22Rv1 (cell line): ENCODE measurements around the gene ERF.
"Not testable (repeated sequence)": the region's sequence is repeated elsewhere in the genome, so short reads cannot be mapped to it uniquely, and the experiment has no call there.

Experiments
- H3K27ac ChIP-seq: fragments of 450-650 bp; 2 replicates; pipeline ENCODE4 v1.5.1; 2017
- CTCF ChIP-seq: fragments of 450-650 bp; IDR thresholded peaks from 2 replicates; pipeline ENCODE4 v1.5.1; 2017; ENCODE audit warnings: mild to moderate bottlenecking
- ZFX ChIP-seq: fragments of 450-650 bp; IDR thresholded peaks from 2 replicates; pipeline ENCODE4 v1.6.1; 2017; ENCODE audit warnings: antibody characterized with exemption, borderline replicate concordance

Gene ERF

DNA sequence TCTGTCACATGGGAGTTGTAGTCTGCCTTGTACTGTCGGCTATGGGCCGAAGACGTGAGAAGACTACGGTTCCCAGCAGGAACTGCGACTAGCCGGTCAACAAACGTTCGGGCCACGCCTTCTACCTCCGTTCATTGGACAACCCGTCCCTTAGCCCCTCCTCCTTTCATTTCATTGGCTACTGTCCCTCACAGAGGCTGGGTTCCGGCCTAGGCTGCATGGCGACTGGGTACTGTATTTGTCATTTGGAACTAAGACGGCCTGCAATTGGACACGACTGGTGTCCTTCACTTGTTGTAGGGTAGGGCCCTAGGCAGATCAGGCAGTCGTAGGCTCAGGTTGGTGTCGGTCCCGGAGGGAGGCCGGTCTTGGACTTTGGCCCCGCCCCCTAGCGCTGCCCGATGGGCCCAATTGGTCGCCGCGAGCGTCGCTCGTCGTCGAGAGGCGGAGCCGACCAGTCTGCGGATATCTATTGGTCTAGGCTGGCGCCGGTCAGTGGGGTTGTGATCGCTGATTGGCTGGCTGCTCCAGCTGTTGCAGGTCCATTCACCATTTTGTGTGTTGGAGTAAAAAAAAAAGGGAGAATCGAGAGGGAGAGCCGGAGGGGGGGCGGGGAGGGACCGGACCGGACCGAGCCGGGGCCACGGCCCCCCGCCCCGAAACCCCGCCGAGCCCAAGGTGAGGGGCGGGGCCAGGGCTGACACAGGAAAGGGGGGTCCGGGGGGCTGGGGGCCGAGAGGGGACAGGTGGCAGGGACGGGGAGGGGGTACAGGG lies 14.0 kb upstream of the ERF start, which contains the start of gene CIC:
Gene CIC, plus strand, starts transcription at position 549 of the 774 bp plus-strand sequence. CDS start 2,532 bp downstream, outside the sequence.
- peak within 1 kb of the TSS; percentile 85 for H3K27ac ChIP-seq
- TF ChIP-seq ZFX (no peak), CTCF (no peak)

- peak overlapping the region; percentile 85 for H3K27ac ChIP-seq
- no peak for TF ChIP-seq CTCF
Measured at GRCh38 chr19:42268142-42268703, 13.3 kb upstream of the ERF start.

DNA sequence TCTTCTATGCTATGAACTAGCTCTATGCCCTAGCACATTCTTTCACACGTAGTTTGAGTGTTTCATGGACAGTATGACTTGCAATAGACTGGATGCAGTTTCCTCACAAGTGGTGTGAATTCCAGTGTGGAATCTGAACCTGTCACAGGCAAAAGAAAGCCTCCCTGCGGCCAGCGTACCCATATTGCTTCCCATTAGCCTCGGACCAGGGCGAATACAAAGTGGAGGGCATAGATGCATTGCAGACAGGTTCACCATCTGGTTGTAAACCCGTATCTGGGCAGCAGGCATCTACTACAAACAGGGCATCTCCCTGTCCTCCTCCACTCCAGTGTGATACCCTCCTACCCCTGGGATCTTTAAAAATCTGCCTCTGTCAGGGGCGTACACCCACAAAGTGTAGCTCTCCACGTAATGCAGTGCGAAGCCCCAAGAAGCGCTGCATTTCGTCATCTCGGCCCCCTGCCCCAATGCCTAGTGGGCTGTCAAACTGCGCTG lies 12.8 kb upstream of the ERF start:
- TF ChIP-seq ZFX, result no peak
- no peak for TF ChIP-seq CTCF
- H3K27ac ChIP-seq, result peak overlapping the region; percentile 85

GRCh38 chr19:42266928-42267603 lies 12.1 kb upstream of the ERF start:
- peak overlapping the region; percentile 85 for H3K27ac ChIP-seq

- H3K27ac ChIP-seq, result not testable (repeated sequence)
Measured at GRCh38 chr19:42266105-42266504, 11.2 kb upstream of the ERF start.

DNA sequence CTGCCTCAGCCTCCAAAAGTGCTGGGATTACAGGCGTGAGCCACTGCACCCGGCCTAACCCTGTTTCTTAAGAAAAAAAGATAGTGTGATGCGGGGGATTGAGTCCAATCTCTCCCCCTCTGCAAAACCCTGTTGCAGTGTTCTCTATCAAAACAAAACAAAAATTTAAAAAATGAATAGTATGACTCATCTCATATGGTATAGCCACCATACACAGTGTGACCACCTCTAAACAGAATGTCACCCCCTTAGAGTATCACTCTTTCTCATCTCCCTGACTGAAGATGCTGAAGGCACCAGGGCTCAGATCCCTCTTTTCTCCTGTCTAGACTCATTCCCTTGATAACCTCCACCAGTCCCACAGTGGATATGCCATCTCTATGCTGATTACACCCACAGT lies 6.8 kb upstream of the ERF start:
- H3K27ac ChIP-seq, result no peak overlapping the region
- TF ChIP-seq ZFX (no peak), CTCF (no peak)

DNA sequence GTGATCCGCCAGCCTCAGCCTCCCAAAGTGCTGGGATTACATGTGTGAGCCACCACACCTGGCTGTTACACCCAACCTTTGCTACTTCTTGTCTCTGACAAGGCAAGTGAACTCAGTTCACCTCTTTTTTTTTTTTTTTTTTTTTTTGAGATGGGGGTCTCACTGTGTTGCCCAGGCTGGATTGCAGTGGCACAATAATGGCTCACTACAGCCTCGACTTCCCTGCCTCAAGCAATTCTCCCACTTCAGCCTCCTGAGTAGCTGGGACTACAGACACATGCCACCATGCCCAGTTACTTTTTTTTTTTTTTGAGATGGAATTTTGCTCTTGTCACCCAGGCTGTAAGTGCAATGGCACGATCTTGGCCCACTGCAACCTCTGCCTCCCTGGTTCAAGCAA lies 2.9 kb upstream of the ERF start:
- not testable (repeated sequence) for H3K27ac ChIP-seq

- TF ChIP-seq CTCF (no peak), ZFX (no peak)
- peak overlapping the region; percentile 94 for H3K27ac ChIP-seq
Measured at GRCh38 chr19:42255766-42256745, 1.1 kb upstream of the ERF start.
